Fibroblast of pulmonary artery (primary cell): ENCODE measurements around the gene NOL4L.

ENCODE experiments used
- DNase-seq: peaks from one replicate; pipeline ENCODE4 v3.0.0-alpha.2; 2010; ENCODE audit warnings: low read depth
- H3K4me3 ChIP-seq: replicated peaks from 2 replicates; pipeline ENCODE4 v1.5.1; 2011; ENCODE audit warnings: low read depth, mild to moderate bottlenecking, control low read depth, low read length, moderate library complexity
- TF ChIP-seq, protein P1 (sequence below): IDR thresholded peaks from 2 replicates; pipeline ENCODE4 v1.5.1; 2011; ENCODE audit warnings: mild to moderate bottlenecking, control low read depth, low read length, inconsistent platforms; ENCODE audit errors: missing control alignments

NOL4L gene

DNA sequence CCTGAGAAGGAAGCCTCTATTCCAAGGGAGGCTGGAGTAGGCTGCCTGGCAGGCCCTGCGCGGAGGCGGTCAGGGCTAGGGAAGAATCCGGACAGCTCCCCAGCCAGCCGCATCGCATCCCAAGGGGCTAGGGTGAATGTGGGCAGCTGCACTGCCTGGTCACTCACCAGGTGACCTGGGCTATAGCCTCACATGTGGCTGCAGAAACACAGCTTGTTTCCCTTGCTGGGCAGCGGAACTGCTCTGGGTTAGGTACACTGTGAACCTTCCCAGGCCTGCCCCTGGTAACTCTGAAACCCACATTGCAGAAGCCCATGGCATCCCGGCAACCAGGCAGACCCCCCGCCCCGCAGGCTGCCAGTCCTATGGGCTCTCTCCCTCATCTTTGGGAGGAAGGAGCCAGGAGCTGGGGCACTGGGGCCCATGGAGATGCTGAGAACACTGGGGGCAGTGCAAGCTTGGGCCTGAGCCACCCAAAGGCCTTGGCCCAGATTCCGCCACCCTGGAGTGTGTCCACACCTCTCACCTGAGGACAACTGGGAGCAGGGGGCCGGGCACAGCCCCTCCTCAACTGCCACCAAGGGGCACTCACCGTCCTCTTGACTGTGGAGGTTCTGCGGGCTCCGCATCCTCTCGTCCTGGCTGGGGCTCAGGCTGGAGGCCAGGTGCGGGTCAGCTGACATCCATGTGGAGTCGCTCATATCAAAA, 111.0 kb downstream of the NOL4L start:
- H3K4me3 ChIP-seq: peak overlapping the region; percentile 44
- DNase-seq: no peak
- TF ChIP-seq, protein P1, sequence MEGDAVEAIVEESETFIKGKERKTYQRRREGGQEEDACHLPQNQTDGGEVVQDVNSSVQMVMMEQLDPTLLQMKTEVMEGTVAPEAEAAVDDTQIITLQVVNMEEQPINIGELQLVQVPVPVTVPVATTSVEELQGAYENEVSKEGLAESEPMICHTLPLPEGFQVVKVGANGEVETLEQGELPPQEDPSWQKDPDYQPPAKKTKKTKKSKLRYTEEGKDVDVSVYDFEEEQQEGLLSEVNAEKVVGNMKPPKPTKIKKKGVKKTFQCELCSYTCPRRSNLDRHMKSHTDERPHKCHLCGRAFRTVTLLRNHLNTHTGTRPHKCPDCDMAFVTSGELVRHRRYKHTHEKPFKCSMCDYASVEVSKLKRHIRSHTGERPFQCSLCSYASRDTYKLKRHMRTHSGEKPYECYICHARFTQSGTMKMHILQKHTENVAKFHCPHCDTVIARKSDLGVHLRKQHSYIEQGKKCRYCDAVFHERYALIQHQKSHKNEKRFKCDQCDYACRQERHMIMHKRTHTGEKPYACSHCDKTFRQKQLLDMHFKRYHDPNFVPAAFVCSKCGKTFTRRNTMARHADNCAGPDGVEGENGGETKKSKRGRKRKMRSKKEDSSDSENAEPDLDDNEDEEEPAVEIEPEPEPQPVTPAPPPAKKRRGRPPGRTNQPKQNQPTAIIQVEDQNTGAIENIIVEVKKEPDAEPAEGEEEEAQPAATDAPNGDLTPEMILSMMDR: no peak

DNA sequence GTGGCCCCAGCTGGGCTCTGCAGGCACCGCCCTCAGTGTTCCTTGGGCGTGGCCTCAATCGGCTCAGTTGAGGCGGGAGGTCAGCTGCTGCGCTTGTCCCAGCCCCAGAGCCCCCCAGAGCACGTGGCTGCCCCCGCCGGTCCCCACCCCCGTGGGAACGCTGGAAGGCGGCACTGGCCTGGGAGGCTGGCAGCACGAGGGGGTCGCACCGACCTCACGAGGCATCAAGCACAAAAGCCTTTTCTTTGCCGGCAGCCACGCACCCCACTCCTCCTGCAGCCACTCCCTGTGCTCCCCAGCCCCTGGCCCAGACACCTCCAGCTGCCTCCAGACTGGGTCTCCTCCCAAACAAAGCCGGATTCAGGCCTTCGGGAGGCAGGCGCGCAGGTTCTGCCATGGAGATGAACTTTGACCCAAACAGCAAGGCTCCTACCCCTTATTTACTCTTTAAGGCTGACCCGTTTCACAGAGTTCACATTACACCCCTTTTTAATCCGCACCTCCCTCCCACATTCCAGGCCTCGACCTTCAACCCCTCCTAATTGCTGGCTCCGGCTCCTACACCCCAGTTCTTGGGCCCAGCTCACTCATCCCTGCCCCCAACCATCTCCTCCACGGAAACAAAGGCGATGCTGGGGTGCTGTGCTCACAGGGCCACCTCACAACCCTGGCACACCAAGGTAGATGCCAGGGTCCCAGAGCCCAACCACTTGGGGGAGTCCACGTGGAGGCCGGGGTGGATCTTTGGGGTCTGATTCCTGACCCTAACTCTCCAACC, 111.7 kb downstream of the NOL4L start:
- no peak overlapping the region for H3K4me3 ChIP-seq
- no peak for DNase-seq
- TF ChIP-seq, protein P1: no peak

DNA sequence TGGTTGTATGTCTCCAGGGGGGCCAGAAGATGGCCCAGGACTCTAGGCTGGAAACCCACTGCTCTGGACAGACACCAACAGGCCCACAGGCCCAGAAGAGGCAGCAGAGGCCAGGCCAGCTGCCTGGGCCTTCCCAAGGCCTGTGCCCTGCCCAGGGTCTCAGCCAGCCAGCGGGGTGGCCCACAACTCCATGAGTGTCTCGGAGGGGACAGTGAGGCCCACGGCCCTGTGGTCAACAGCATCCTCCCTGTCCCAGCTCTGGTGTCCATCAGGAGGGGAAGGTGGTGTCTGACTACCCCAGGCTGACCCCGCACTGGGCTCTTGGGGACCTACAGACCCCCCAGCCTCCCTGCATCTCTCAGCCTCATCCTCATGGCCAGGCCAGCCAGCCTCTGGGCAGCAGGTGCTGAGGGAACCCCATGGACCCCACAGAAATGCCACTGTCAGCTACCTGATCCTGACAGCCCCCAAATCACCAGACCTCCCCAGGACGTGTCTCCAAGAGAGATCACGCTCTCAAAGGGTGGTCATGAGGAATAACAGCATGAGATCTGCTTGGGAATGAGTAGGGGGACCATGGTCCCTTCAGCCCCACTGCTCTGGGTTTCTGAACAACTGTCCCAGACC, 112.4 kb downstream of the NOL4L start:
- no peak for DNase-seq
- H3K4me3 ChIP-seq: no peak overlapping the region
- TF ChIP-seq, protein P1: no peak

DNA sequence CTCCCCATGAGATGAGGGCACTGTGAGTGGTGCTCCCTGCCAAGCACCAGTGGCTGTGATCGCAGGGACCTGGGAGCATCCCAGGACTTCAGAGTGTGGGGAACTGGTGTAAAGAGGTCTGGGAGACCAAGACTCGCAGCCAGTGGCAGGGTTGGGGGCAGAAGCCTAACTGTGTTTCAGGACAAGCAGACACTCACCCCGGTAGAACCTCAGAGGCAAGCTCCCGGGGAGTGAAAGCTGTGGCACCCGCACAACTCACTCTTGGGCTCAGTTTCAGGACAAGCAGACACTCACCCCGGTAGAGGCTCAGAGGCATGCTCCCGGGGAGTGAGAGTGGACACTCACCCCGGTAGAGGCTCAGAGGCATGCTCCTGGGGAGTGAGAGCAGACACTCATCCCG, 114.2 kb downstream of the NOL4L start:
- TF ChIP-seq, protein P1: no peak
- no peak for DNase-seq
- no peak overlapping the region for H3K4me3 ChIP-seq

DNA sequence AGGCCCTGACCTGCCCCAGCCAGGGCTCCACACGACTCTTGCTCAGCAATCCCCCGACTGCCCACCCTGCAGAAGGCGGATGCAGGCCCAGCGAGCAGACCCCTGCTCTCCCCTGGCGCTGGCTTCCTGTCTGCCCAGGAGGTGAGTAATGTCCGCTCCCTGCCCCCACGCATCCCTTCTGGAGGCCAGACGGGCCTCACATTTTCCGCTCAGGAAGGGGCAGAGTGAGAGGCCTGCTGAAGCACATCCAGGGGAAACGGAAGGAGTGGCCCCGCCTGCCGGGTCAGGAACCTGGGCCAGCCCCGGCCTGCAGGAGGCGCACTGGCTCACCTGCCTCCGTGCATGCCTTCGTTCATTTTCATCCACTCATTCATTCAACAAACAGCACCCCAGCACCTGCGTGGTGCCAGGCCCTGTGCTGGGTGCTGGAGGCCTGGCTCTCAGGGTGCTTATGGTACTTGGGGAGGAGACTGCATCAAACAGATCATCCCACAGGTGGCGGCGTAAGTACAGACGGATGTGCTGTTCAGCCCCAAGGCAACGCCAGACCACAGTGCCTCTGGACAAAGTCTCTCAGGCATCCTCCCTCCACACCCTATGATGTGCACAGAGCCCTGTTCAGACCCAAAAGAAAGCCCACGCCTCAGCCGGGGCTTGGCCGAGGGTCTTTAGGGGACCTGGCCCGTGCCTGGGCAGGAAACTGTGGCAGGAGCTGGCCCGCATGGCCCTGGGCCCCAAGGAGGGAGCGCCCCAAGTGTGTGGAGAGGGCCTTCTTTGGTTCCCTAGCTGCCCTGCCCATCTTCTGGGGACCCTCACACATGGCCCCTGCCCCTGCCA, 114.9 kb downstream of the NOL4L start:
- no peak overlapping the region for H3K4me3 ChIP-seq
- TF ChIP-seq, protein P1: peak; percentile 50
- peak; percentile 87 for DNase-seq

DNA sequence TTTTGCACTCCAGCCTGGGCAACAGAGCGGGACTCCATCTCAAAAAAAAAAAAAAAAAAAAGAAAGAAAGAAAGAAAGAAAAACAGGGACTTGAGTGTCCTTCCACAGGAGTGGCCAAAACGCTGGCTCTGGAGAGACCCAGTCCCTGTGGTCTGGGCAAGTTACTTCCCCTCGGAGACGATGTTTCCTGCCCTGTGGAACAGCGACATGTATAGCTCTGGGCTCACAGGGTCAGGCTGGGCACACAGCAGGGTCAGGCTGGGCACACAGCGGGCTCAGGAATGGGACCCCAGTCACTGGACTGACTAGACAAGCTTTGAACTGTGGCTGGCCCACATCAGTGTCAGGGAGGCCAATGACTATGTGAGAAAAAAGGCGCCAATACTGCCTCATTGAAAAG, 116.3 kb downstream of the NOL4L start:
- TF ChIP-seq, protein P1: no peak
- no peak for DNase-seq
- H3K4me3 ChIP-seq: no peak overlapping the region
